ENCODE data around the gene OLAH. TPM values are rescaled to one million over a fixed set of nuclear protein-coding genes. Genes with fewer than 3 reads are reported as not detected.
"Not testable (repeated sequence)": the region's sequence is repeated elsewhere in the genome, so short reads cannot be mapped to it uniquely, and the experiment has no call there.

Gene OLAH
- total RNA-seq, 1 experiment from 2014 or later = 0.48 TPM

- H4K8ac ChIP-seq (replicated peaks; ENCODE audit: insufficient read length, low read depth, low read length); H3K4ac ChIP-seq (ENCODE audit: low read depth, low read length); H3K27me3 ChIP-seq (ENCODE audit: insufficient read depth, low read length); H3K27me3 Mint-ChIP-seq (ENCODE audit: low read depth); H3K9me3 ChIP-seq (ENCODE audit: control insufficient read depth, low read depth, low read length); H3T11ph ChIP-seq (ENCODE audit: low read length); H3K23me2 ChIP-seq (ENCODE audit: insufficient read length, low read depth, low read length, poor library complexity, severe bottlenecking); H3K79me1 ChIP-seq (ENCODE audit: insufficient read depth, low read depth, low read length, poor library complexity, severe bottlenecking); H3K9me3 Mint-ChIP-seq; H2BK20ac ChIP-seq (ENCODE audit: low read depth, low read length, poor library complexity, severe bottlenecking); H4K20me1 ChIP-seq (ENCODE audit: control insufficient read depth, insufficient read depth, insufficient read length); H3K79me2 ChIP-seq (ENCODE audit: insufficient read depth, low read length); H2BK15ac ChIP-seq (ENCODE audit: low read depth, low read length); H3K27ac ChIP-seq (ENCODE audit: insufficient read length, low read depth, low read length); H2BK5ac ChIP-seq (ENCODE audit: insufficient read length, low read length); H3K56ac ChIP-seq (ENCODE audit: insufficient read length, low read depth, low read length); H3K4me3 Mint-ChIP-seq; H3K23ac ChIP-seq (ENCODE audit: insufficient read length, low read depth, low read length); H3K4me1 Mint-ChIP-seq; H3K4me2 ChIP-seq (ENCODE audit: insufficient read depth, insufficient read length, low read length); H3K14ac ChIP-seq (ENCODE audit: insufficient read depth, low read length); DNase-seq; H4K5ac ChIP-seq (ENCODE audit: insufficient read length, low read depth, low read length); H2BK12ac ChIP-seq (ENCODE audit: insufficient read length, low read depth, low read length); H3K36me3 Mint-ChIP-seq (ENCODE audit: insufficient read depth in 1 of 3, low read depth in 3 of 3); H3K18ac ChIP-seq (ENCODE audit: insufficient read length, low read depth, low read length); H2AFZ ChIP-seq (ENCODE audit: low read length); H2BK120ac ChIP-seq (ENCODE audit: low read depth, low read length, poor library complexity, severe bottlenecking); H3K27ac Mint-ChIP-seq; H4K91ac ChIP-seq (ENCODE audit: insufficient read length, low read depth, low read length); H3K4me1 ChIP-seq (ENCODE audit: insufficient read depth, low read length); H2AK5ac ChIP-seq (ENCODE audit: insufficient read length, low read length); H3K9ac ChIP-seq (ENCODE audit: extremely low read depth, insufficient read length, low read length): not testable (repeated sequence)
- WGBS (ENCODE audit: extremely low coverage, insufficient read length, low lambda C conversion rate) = no CpG with 5 or more reads among the region's 6 CpGs
These were observed 20.7 kb upstream of the OLAH start for GRCh38 chr10:15023079-15023478.

GRCh38 chr10:15024017-15025004 is 19.4 kb upstream of the OLAH start:
- not testable (repeated sequence) for H2BK12ac ChIP-seq (ENCODE audit: insufficient read length, low read depth, low read length); H2AFZ ChIP-seq (ENCODE audit: low read length); H3K56ac ChIP-seq (ENCODE audit: insufficient read length, low read depth, low read length); H3K79me1 ChIP-seq (ENCODE audit: insufficient read depth, low read depth, low read length, poor library complexity, severe bottlenecking); H3K79me2 ChIP-seq (ENCODE audit: insufficient read depth, low read length); H2BK20ac ChIP-seq (ENCODE audit: low read depth, low read length, poor library complexity, severe bottlenecking); H2BK5ac ChIP-seq (ENCODE audit: insufficient read length, low read length); H3K9me3 ChIP-seq (ENCODE audit: control insufficient read depth, low read depth, low read length); H3K4me1 Mint-ChIP-seq; H3K4me2 ChIP-seq (ENCODE audit: insufficient read depth, insufficient read length, low read length); H3K14ac ChIP-seq (ENCODE audit: insufficient read depth, low read length); H3K36me3 Mint-ChIP-seq (ENCODE audit: insufficient read depth in 1 of 3, low read depth in 3 of 3); H4K91ac ChIP-seq (ENCODE audit: insufficient read length, low read depth, low read length); H3K27ac ChIP-seq (ENCODE audit: insufficient read length, low read depth, low read length); H2AK5ac ChIP-seq (ENCODE audit: insufficient read length, low read length); H4K8ac ChIP-seq (replicated peaks; ENCODE audit: insufficient read length, low read depth, low read length); H3K23me2 ChIP-seq (ENCODE audit: insufficient read length, low read depth, low read length, poor library complexity, severe bottlenecking); H3K4me1 ChIP-seq (ENCODE audit: insufficient read depth, low read length); H3K27me3 ChIP-seq (ENCODE audit: insufficient read depth, low read length); H2BK15ac ChIP-seq (ENCODE audit: low read depth, low read length); H3T11ph ChIP-seq (ENCODE audit: low read length); H4K5ac ChIP-seq (ENCODE audit: insufficient read length, low read depth, low read length); H3K23ac ChIP-seq (ENCODE audit: insufficient read length, low read depth, low read length); DNase-seq; H3K27ac Mint-ChIP-seq; H3K27me3 Mint-ChIP-seq (ENCODE audit: low read depth); H3K4me3 Mint-ChIP-seq; H4K20me1 ChIP-seq (ENCODE audit: control insufficient read depth, insufficient read depth, insufficient read length); H3K9ac ChIP-seq (ENCODE audit: extremely low read depth, insufficient read length, low read length); H3K9me3 Mint-ChIP-seq; H3K4ac ChIP-seq (ENCODE audit: low read depth, low read length); H3K18ac ChIP-seq (ENCODE audit: insufficient read length, low read depth, low read length); H2BK120ac ChIP-seq (ENCODE audit: low read depth, low read length, poor library complexity, severe bottlenecking)
- WGBS (ENCODE audit: extremely low coverage, insufficient read length, low lambda C conversion rate) = no CpG with 5 or more reads among the region's 17 CpGs
